ENCODE data around the gene SULT2A1. TPM values are rescaled to one million over a fixed set of nuclear protein-coding genes. Genes with fewer than 3 reads are reported as not detected.

SULT2A1 gene
- polyA plus RNA-seq, 1 donor from 2014 or later = not detected

- Histone ChIP-seq H4K20me1 (ENCODE audit: insufficient read depth) (no peaks in the 10 kb centered on the region), H3F3A (ENCODE audit: insufficient read depth, low read length, poor library complexity, severe bottlenecking) (no peaks in the 10 kb centered on the region), H3K9me2 (ENCODE audit: insufficient read depth, low read length) (no peaks in the 10 kb centered on the region), H3K27ac (ENCODE audit: low read length) (no peak overlapping the region), H3K9ac (ENCODE audit: low read length) (no peak overlapping the region), H3K4me3 (ENCODE audit: low read length) (no peak overlapping the region), H3K36me3 (ENCODE audit: insufficient read depth, low read length) (no peaks in the 10 kb centered on the region), H3K9me3 (ENCODE audit: low read length) (no peaks in the 10 kb centered on the region), H3K4me2 (ENCODE audit: low read length) (no peak overlapping the region), H3K79me2 (replicated peaks; ENCODE audit: insufficient read depth, low read length) (no peaks in the 10 kb centered on the region), H3K27me3 (ENCODE audit: insufficient read depth, low read depth, low read length) (no peaks in the 10 kb centered on the region), H2AFZ (ENCODE audit: low read depth, low read length) (no peak overlapping the region)
- TF ChIP-seq, protein P1, sequence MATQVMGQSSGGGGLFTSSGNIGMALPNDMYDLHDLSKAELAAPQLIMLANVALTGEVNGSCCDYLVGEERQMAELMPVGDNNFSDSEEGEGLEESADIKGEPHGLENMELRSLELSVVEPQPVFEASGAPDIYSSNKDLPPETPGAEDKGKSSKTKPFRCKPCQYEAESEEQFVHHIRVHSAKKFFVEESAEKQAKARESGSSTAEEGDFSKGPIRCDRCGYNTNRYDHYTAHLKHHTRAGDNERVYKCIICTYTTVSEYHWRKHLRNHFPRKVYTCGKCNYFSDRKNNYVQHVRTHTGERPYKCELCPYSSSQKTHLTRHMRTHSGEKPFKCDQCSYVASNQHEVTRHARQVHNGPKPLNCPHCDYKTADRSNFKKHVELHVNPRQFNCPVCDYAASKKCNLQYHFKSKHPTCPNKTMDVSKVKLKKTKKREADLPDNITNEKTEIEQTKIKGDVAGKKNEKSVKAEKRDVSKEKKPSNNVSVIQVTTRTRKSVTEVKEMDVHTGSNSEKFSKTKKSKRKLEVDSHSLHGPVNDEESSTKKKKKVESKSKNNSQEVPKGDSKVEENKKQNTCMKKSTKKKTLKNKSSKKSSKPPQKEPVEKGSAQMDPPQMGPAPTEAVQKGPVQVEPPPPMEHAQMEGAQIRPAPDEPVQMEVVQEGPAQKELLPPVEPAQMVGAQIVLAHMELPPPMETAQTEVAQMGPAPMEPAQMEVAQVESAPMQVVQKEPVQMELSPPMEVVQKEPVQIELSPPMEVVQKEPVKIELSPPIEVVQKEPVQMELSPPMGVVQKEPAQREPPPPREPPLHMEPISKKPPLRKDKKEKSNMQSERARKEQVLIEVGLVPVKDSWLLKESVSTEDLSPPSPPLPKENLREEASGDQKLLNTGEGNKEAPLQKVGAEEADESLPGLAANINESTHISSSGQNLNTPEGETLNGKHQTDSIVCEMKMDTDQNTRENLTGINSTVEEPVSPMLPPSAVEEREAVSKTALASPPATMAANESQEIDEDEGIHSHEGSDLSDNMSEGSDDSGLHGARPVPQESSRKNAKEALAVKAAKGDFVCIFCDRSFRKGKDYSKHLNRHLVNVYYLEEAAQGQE (IDR thresholded peaks at IDR 0.05; ENCODE audit: borderline replicate concordance) = no peak
Measured at GRCh38 chr19:47848425-47848822, 37.7 kb downstream of the SULT2A1 start.

DNA sequence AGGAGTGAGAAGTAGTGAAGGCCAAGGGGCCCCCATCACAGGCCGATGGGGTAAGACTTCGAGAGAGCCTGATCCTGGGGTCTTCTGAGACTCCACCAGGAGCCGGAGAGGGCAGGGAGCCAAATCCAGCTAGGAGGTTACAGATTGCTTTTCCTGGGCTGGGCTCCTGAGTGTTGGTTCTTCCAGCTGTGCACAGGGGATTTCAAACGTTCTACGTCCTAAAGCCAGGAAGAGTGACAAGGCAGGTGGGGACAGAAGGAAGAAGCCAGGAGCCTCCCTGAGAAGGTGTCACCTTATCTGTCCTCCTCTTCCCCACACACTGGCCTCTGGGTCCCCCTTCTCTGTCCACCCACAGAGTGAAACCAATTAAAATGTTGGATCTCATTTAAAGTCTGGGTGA lies 43.2 kb downstream of the SULT2A1 start:
- no peak overlapping the region for H3K27ac ChIP-seq (ENCODE audit: low read length)
- H3K4me3 ChIP-seq (ENCODE audit: low read length) = no peak overlapping the region
- H3F3A ChIP-seq (ENCODE audit: insufficient read depth, low read length, poor library complexity, severe bottlenecking) = no peaks in the 10 kb centered on the region
- no peaks in the 10 kb centered on the region for H4K20me1 ChIP-seq (ENCODE audit: insufficient read depth)
- H2AFZ ChIP-seq (ENCODE audit: low read depth, low read length) = no peak overlapping the region
- TF ChIP-seq RAD21 (conservative IDR thresholded peaks at IDR 0.05) (no peak), POLR2AphosphoS5 (IDR thresholded peaks at IDR 0.05) (no peak), SMC3 (conservative IDR thresholded peaks at IDR 0.05; ENCODE audit: poor library complexity) (no peak), CTCF (IDR thresholded peaks at IDR 0.05; ENCODE audit: poor library complexity, severe bottlenecking) (no peak), EZH2 (IDR thresholded peaks at IDR 0.05; ENCODE audit: borderline replicate concordance, insufficient read depth, low read length, poor library complexity, severe bottlenecking) (no peak), MXI1 (conservative IDR thresholded peaks at IDR 0.05; ENCODE audit: poor library complexity, severe bottlenecking) (no peak), EP300 (conservative IDR thresholded peaks at IDR 0.05; ENCODE audit: poor library complexity, severe bottlenecking) (no peak), TAF1 (IDR thresholded peaks at IDR 0.05; ENCODE audit: low read depth) (no peak)
- TF ChIP-seq, protein P1 (IDR thresholded peaks at IDR 0.05; ENCODE audit: borderline replicate concordance) = no peak
- no peak overlapping the region for H3K4me2 ChIP-seq (ENCODE audit: low read length)
- H3K9ac ChIP-seq (ENCODE audit: low read length) = no peak overlapping the region
- no peaks in the 10 kb centered on the region for H3K79me2 ChIP-seq (replicated peaks; ENCODE audit: insufficient read depth, low read length)
- H3K36me3 ChIP-seq (ENCODE audit: insufficient read depth, low read length) = no peaks in the 10 kb centered on the region
- no peaks in the 10 kb centered on the region for H3K27me3 ChIP-seq (ENCODE audit: insufficient read depth, low read depth, low read length)
- H3K9me2 ChIP-seq (ENCODE audit: insufficient read depth, low read length) = no peaks in the 10 kb centered on the region
- no peaks in the 10 kb centered on the region for H3K9me3 ChIP-seq (ENCODE audit: low read length)
